K562 (cell line): ENCODE results near the gene CAMK2N1. TPM values are rescaled to one million over a fixed set of nuclear protein-coding genes. Genes with fewer than 3 reads are reported as not detected.

Source experiments
- BDP1 ChIP-seq: IDR thresholded peaks from 3 replicates; pipeline ENCODE4 v1.6.1; 2011; ENCODE audit not compliant: insufficient read length, insufficient read depth
- CCNT2 ChIP-seq: IDR thresholded peaks from 2 replicates; pipeline ENCODE4 v1.6.1; 2011; ENCODE audit warnings: borderline replicate concordance, low read depth, mild to moderate bottlenecking, moderate library complexity, mixed read lengths, low read length; ENCODE audit not compliant: insufficient read length; ENCODE audit errors: extremely low read depth
- ELF1 ChIP-seq: fragments of 200-800 bp; sonication (Bioruptor generic); IDR thresholded peaks from 2 replicates; pipeline ENCODE4 v1.6.1; 2016; ENCODE audit warnings: missing genetic modification characterization, missing compliant biosample characterization
- ELF4 ChIP-seq: fragments of 450-650 bp; formaldehyde crosslinking; IDR thresholded peaks from 2 replicates; pipeline ENCODE4 v1.4.0; 2022; ENCODE audit warnings: missing genetic modification characterization
- GTF3C2 ChIP-seq: IDR thresholded peaks from 3 replicates; pipeline ENCODE4 v1.6.1; 2011; ENCODE audit warnings: borderline replicate concordance, mild to moderate bottlenecking, moderate library complexity; ENCODE audit not compliant: insufficient read length; ENCODE audit errors: extremely low read depth
- IFI16 ChIP-seq: fragments of 250-450 bp; sonication (Bioruptor Pico); IDR thresholded peaks from 2 replicates; pipeline ENCODE4 v2.1.2; 2022; ENCODE audit warnings: mild to moderate bottlenecking, inconsistent platforms
- KHSRP ChIP-seq: fragments of 450-650 bp; IDR thresholded peaks from 2 replicates; pipeline ENCODE4 v1.6.1; 2017
- KLF6 ChIP-seq: fragments of 250-450 bp; sonication (Bioruptor Pico); IDR thresholded peaks from 2 replicates; pipeline ENCODE4 v1.4.0; 2020; ENCODE audit warnings: mild to moderate bottlenecking, moderate library complexity, borderline replicate concordance
- NFE2L1 ChIP-seq: fragments of 450-650 bp; IDR thresholded peaks from 2 replicates; pipeline ENCODE4 v1.6.1; 2016; ENCODE audit warnings: missing genetic modification characterization, low read depth, mild to moderate bottlenecking, missing compliant biosample characterization, moderate library complexity, borderline replicate concordance
- PHF21A ChIP-seq: fragments of 450-650 bp; IDR thresholded peaks from 2 replicates; pipeline ENCODE4 v1.6.1; 2017; ENCODE audit warnings: low read depth, borderline replicate concordance
- PRMT5 ChIP-seq: sonication (generic); formaldehyde crosslinking; IDR thresholded peaks from 2 replicates; pipeline ENCODE4 v1.5.0; 2020; ENCODE audit warnings: missing genetic modification reagents
- PTBP1 ChIP-seq: fragments of 200-400 bp; formaldehyde crosslinking; IDR thresholded peaks from 2 replicates; pipeline ENCODE4 v1.6.1; 2017; ENCODE audit warnings: low read depth, low read length
- PURB ChIP-seq: sonication (generic); formaldehyde crosslinking; IDR thresholded peaks from 2 replicates; pipeline ENCODE4 v1.9.0; 2021; ENCODE audit warnings: low read depth, mild to moderate bottlenecking, missing genetic modification reagents
- RBM17 ChIP-seq: fragments of 200-400 bp; formaldehyde crosslinking; IDR thresholded peaks from 2 replicates; pipeline ENCODE4 v1.6.1; 2017; ENCODE audit warnings: low read depth, mild to moderate bottlenecking, low read length, borderline replicate concordance
- RHOXF2B ChIP-seq: fragments of 250-450 bp; sonication (Bioruptor Pico); conservative IDR thresholded peaks from 2 replicates; pipeline ENCODE4 v1.5.1; 2021
- RNF219 ChIP-seq: fragments of 250-450 bp; sonication (Bioruptor Pico); IDR thresholded peaks from 2 replicates; pipeline ENCODE4 v1.5.0; 2022; ENCODE audit warnings: mild to moderate bottlenecking
- STAT5B ChIP-seq: fragments of 250-450 bp; sonication (Bioruptor Pico); IDR thresholded peaks from 2 replicates; pipeline ENCODE4 v1.8.0; 2021; ENCODE audit warnings: mild to moderate bottlenecking, inconsistent platforms
- TAF1 ChIP-seq: IDR thresholded peaks from 2 replicates; pipeline ENCODE4 v1.6.1; 2011; ENCODE audit warnings: mild to moderate bottlenecking, low read length, moderate library complexity; ENCODE audit not compliant: insufficient read depth, control insufficient read depth, severe bottlenecking; ENCODE audit errors: extremely low read depth
- THRA ChIP-seq: fragments of 450-650 bp; IDR thresholded peaks from 2 replicates; pipeline ENCODE4 v1.6.1; 2017; ENCODE audit warnings: mild to moderate bottlenecking, moderate library complexity
- ZBTB1 ChIP-seq: sonication (generic); formaldehyde crosslinking; IDR thresholded peaks from 2 replicates; pipeline ENCODE4 v1.8.1; 2023; ENCODE audit warnings: missing genetic modification reagents, low read depth, mild to moderate bottlenecking, borderline replicate concordance
- ZNF253 ChIP-seq: fragments of 250-450 bp; sonication (Bioruptor Pico); conservative IDR thresholded peaks from 2 replicates; pipeline ENCODE4 v1.6.1; 2021; ENCODE audit warnings: mild to moderate bottlenecking
- ZNF311 ChIP-seq: fragments of 250-450 bp; sonication (Bioruptor Pico); IDR thresholded peaks from 2 replicates; pipeline ENCODE4 v1.4.0; 2020; ENCODE audit warnings: mild to moderate bottlenecking, moderate library complexity
- polyA plus RNA-seq, 8 experiments: library from polyadenylated mRNA; depleted of rRNA in 4 of 8; stranded (reverse) in 5 of 8; unstranded in 3 of 8; fragments of >200 nt; fragmentation: Nextera tagmentation in 2 of 8; fragmentation: Illumina TruSeq in 1 of 8; extraction: Ambion mirVana in 2 of 8; extraction: Trizol in 1 of 8; gene quantifications; 2 replicates each; pipeline versions ENCODE4 v1.2.1 to v1.2.3, GENCODE V29; 2011 to 2014; ENCODE audit warnings: inconsistent platforms in 1 of 8, missing spikeins in 1 of 8
- total RNA-seq, 7 experiments: library from RNA; depleted of rRNA in 6 of 7; stranded (reverse); fragments of >200 nt in 6 of 7; fragmentation: Illumina TruSeq in 2 of 7; extraction: Trizol in 2 of 7; gene quantifications; 2 replicates each; pipeline versions ENCODE4 v1.2.1 to v1.2.3, GENCODE V29; 2011 to 2021; ENCODE audit warnings: low replicate concordance in 1 of 7

Gene CAMK2N1
- total and polyA plus RNA-seq, 9 of the 15 experiments (the other 6 are each of a cell fraction or from before 2014, with no cell fraction given), result 0.09 to 1.4 (median 0.34) TPM

- no peak for TF ChIP-seq RNF219 (CRISPR knock-in tag)
- no peak for TF ChIP-seq PTBP1
- TF ChIP-seq TAF1, result peak; percentile 18
- TF ChIP-seq NFE2L1 (tag), result no peak
- TF ChIP-seq RHOXF2B (CRISPR knock-in tag), result no peak
- no peak for TF ChIP-seq PURB (CRISPR knock-in tag)
- TF ChIP-seq ZNF253 (CRISPR knock-in tag), result no peak
- TF ChIP-seq KHSRP, result no peak
- TF ChIP-seq IFI16 (CRISPR knock-in tag), result no peak
- no peak for TF ChIP-seq PHF21A
- TF ChIP-seq ZNF311 (CRISPR knock-in tag), result no peak
- no peak; the same call in 1 of the 2 replicates for TF ChIP-seq ZBTB1
- TF ChIP-seq BDP1, result no peak
- TF ChIP-seq ELF4, result no peak
- no peak for TF ChIP-seq GTF3C2
- no peak for TF ChIP-seq PRMT5 (CRISPR knock-in tag)
- TF ChIP-seq ELF1 (tag), result peak; percentile 45; the same call in 1 of the 2 replicates
- TF ChIP-seq RBM17, result no peak
- TF ChIP-seq CCNT2, result no peak
- TF ChIP-seq KLF6 (CRISPR knock-in tag), result no peak
- no peak for TF ChIP-seq THRA
- TF ChIP-seq STAT5B (CRISPR knock-in tag), result no peak
Measured at GRCh38 chr1:20486457-20487235, 636 bp upstream of the CAMK2N1 start (continued).
